NCI-H2196 treated with DMSO at 0.1 percent for 48 hours (cell line): ENCODE data around the gene STXBP6.

Source experiments
- DNase-seq: peaks from one replicate; lab custom pipeline; 2025; ENCODE audit not compliant: unreplicated experiment; lab: John Stamatoyannopoulos, UW

Gene STXBP6

DNA sequence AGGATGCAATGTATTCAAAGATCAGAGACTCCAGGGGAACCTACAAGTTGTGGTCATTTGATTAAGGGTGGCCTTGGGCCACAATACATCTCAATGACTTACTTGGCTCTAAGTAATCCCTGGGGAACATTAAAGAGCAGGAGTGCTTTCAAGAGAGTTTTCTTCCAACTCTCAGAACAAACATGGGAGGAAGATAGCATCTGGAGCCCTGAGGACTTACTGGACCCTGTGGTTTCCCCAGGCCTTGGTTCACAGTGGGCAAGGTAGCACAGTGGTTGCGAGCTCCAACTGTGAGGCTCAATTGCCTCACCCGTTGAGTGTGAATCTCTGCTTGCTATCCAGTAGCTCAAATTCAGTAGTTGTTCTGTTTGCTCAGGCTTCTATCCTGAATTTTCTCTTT, 32.4 kb downstream of the STXBP6 start:
- DNase-seq: no peak

DNA sequence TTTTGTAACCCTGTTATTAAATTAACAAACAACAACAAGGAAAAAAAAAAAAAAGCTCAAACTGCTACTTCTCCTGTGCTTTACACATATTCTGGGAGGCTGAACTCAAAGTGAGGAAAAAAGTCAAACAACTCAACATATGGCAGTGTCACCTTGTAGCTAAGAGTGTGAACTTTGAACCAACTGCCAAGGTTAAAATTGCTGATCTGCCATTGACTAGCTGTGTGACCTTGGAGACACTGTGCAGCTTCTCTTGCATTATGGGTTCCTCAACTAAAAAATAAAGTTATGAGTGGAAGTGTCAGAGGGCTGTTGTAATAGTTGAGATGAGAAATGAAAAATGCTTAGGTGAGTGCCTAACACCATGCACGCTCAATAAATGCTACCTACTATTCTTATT, 34.2 kb downstream of the STXBP6 start:
- DNase-seq: no peak

DNA sequence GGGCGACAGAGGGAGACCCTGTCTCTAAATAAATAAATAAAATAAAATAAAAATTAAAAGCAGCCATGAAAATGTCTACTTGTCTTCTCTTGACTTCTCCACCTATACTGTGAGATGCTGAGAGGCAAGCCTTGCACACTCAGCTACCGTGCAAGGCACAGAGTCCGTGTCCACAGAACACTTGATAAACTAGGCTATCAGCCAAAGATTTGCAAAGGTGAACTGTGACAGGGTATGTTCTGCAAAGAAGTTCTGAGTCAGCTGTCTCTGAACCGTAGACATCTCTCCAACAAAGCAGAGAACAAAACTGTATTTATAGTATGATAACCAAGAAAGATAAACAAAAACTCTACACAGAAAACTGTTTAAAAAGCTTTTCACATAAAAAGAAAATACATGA, 35.5 kb downstream of the STXBP6 start:
- no peak for DNase-seq

DNA sequence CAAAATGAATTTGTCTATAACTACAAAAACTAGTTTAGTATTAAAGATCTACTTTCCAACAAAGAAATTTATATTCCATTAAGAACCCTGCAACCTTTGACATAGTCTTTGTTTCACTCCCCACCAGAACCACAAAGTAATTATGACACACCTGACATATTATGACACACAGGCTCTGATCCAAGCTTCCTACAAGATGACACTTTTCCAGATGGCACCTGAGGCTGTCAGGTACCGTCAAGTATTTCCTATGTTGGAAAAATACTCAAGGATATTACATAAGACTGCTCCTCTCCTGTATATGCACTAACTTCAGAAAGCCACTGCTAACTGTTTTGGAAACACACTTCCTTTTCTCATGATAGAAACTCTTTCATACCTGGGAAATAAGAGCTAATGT, 38.9 kb downstream of the STXBP6 start:
- no peak for DNase-seq

DNA sequence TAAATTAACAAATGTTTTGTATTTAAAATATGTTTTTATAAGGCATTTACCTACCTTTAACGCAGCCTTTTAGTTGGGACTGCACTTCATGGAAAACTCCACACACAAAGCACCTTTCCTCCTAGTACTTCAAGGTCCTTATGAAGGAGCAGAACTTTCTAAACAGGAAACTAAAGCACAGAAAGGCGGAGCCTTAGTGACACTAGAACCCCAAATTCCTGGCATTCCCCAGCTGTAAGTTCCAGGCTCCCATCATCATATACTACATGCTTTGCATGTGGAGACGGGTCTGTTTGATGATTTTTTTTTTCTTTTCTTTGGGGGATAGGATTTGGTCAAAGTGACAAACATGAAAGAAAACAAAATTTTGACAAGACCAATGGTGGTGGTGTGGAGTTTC, 39.5 kb downstream of the STXBP6 start:
- DNase-seq: no peak

DNA sequence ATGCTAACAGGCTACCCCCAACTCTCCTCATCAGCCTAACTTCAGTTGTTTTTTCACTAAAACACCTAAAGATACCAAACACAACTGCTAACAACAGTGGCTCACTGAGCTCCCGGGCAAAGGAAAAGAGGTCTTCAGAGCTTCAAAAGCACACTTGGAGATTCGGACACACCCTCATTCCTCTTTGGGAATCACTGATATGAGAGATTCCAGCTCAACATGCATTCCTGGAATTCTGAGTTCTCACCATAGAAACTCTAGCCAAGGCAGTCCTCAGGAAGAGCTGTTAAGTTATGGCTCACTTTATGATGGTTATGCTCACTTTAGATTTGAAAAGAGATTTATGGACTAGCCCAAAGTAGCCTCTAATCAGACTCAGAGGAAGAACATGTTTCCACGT, 40.1 kb downstream of the STXBP6 start:
- DNase-seq: no peak

DNA sequence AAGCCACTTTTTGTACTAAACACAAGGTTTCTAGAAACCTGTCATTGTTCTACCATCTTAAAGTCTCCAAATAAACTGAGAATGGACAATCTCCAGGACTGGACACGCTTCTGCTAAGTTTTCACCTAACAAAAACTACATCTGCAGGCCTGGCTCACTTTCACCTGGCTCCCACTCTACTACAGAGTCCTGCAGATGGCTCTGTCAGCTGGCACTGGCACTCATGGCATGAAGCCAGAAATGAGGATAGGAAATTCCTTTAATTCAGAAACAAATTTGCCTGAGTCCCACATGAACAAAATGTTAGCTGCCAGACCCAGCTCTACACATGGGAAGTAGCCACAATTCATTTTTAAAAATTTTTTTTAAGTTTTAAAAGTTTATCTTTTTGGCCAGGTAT, 42.1 kb downstream of the STXBP6 start:
- no peak for DNase-seq

DNA sequence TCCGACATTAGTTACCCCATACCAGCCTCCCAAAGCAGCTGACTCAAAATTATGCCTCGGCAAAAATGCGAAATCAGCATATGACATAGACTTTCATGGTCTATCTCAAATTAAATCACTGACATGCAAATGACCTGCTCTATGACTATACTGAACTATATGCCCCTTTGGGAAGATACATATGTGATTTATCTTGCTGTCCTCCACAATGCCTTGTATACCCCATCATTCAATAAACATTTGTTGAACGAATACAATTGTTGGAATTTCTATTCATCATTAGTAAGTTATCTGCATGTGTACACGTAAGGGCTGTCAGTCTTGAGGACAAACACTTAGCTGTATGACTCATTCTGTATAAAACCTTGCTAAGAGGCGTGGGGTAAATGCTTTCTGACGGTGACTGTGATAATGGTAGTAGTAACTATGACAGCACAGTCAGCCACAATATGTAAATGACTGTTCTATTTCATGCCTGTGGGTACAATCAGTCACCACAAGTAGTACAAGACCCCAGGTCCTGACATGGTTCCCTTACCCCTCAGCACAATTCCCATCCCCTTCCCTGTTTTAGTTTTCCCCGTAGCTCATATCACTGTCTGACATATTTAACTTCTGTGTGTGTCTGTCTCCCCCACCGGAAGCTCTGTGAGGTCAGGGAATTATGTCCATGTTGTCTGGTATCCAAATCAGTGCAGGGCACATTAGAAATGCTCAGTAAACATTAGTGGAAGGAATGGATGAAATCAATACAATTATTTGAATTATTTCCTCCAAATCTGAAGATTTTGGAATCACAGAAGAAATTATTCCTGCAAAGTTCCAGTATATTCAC, 42.8 kb downstream of the STXBP6 start:
- no peak for DNase-seq

DNA sequence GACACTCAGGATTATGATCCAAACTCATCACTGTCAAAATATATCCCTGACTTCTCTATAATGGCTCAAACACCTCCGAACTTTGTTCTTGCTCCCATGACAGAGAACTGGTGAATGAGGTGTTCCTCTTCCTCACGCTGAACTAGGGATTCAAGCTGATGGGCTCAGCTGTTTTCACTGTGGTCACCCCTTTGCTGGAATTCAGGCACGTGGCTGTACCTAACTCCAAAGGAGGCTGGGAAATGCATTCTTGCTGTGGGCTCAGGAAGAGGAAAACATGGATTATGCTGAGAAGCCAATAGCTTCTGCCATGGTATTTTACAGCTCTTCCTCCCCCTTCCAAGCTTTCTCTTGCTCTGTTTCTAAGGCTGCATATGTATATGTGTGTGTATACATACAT, 43.9 kb downstream of the STXBP6 start:
- DNase-seq: no peak

DNA sequence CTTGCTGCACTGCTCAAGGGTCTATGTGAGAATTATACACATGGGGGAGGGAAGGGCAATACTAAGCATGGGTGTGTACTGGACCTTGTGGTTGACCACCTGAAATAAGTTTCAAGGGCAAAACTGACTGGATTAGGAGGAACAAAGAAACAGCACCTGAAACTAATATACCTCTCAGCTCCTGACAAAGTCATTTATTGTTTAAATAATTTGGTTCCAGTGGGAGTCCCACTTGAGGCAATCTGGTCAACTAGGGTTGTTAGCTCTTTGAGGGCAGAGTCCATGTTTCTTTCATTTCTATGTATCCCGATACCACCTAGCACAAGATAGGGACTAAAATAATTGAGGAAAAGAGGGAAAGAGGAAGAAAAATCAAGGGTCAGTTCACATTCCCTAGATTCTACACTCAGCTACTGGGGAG, 45.5 kb downstream of the STXBP6 start:
- no peak for DNase-seq

DNA sequence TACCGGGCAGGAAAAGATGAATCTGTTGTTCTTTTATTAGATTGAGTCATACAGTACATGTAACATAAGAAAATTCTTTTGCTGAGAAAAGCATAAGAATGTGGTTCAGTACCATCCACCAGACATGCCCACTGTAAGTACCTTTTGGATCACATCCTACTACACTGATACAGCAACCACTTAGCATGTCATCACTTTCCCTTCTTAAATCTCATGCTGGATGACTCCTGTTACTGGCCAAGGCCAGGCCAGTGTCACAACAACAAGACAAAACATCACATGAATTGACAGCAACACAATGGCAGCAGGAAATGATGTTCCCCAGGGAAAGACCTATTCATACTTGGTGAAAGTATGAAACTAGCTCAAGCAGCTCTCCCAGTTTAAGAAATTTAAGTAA, 46.4 kb downstream of the STXBP6 start:
- DNase-seq: no peak

DNA sequence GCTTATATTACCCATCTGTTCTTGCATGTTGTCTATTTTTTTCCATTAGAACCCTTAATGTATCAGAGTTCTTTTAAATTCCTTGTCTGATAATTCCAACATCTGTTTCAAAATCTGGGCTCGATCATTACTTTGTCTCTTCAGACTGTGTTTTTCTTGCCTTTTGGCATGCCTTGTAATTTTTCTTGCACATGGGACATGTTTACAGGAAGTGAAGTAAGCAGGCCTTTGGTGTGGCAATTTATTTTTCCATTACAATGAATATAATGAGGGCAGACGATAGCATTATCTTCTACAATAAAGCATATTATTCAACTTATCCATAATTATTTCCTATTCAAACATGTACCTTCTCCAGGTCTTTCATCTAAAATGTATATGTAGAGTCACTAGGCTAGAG, 48.3 kb downstream of the STXBP6 start:
- no peak for DNase-seq

DNA sequence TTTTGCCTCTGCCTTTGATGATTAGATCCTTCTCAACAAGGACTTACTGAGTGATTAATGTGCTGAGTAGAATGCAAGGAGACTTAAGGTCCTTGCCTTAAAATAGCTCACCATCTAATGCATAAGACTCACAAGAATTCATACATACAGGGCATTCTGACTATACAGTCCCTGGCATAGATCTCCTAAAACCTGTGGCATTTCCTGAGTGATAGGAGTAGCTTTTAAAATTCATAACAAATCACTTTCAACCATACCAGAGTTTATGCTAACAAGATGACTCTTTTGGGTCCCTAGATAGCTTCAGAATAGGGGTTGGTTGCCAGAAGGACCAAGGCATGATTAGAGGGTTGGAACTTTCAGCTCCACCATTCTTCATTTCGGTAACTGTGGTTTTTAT, 48.8 kb downstream of the STXBP6 start:
- no peak for DNase-seq

DNA sequence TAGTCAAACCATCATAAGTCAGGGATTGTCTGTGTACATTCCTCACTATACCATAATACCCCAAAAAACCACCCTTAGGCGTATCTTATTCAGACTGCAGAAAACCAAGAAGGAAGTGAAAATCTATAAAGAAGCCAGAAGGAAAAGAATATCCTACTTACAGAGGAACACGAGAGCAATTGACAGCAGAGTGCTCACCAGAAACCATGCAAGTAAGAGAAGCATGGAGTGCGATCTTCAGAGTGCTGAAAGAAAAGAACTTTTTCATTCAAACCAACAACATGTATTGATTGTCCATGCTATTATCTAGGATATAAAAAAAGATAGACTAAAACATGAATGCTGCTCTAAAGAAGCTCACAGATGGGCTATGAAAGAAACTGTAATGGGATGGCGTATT, 50.8 kb downstream of the STXBP6 start:
- DNase-seq: no peak

DNA sequence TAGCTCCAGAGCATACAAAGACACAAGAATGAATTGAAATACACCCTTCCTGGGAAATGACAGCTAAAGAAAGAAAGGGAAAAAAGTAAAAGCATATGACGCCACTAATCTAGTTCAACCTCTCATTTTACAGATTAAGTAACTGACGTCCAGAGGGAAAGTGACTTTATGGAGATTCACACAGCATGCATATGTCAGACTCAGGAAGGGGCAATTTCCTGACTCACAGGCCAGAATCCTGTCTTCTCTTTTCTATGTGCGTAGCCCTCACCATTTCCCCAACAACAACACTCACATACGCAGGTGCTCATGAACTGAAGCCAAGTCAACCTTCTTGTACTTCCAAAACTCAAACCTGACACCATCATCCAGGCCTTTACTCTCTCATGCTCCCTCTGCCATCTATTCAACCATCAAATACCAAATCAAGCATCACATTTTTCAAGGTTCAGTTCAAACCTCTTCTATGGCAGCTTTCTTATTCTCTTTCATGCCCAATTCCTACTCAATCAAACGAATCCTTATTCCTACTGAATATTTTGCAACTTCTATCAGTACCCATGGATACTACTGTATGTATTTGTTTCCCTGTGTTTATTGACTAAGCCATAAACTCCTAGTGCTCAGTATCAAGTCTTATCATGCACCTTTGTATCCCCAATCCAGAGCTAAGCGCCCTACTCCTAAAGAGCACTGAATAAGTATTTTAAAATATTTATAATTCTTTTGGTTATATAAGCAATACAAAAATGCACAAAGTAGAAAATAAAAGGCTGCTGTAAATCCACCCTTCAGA, 52.8 kb downstream of the STXBP6 start:
- no peak for DNase-seq

DNA sequence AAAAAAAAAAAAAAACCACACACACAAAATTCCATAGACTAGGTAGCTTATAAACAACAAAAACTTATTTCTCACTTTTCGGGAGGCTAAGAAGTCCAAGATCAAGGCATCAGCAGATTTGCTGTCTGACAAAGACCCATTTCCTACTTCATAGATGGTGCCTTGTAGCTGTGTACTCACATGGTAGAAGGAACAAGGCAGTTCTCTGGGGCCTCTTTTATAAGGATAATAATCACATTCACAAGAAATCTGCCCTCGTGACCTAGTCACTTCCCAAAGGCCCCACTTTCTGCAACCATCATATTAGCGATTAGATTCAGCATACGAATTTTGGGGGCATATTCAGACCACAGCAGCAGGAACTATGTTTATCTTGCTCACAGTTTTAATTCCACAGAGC, 54.9 kb downstream of the STXBP6 start:
- no peak for DNase-seq

DNA sequence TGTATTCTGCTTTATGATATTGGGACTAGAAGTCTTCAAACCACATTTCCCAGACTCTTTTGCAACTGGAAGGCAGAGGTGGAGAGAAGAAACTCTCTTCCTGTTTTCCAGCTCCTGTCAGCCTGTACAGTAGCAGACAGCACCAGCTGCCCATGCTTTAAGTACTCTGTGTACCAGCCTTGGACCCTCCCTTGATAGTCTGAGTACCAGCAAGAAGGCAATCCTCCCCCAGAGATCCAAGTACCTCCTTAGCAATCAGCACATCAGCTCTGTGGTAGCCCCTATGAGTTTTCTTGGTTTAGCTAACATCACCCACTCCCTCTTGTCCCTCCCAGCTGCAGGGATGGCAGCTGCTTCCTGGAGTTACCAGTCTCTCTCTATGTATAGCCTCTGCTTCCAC, 56.3 kb downstream of the STXBP6 start:
- no peak for DNase-seq

DNA sequence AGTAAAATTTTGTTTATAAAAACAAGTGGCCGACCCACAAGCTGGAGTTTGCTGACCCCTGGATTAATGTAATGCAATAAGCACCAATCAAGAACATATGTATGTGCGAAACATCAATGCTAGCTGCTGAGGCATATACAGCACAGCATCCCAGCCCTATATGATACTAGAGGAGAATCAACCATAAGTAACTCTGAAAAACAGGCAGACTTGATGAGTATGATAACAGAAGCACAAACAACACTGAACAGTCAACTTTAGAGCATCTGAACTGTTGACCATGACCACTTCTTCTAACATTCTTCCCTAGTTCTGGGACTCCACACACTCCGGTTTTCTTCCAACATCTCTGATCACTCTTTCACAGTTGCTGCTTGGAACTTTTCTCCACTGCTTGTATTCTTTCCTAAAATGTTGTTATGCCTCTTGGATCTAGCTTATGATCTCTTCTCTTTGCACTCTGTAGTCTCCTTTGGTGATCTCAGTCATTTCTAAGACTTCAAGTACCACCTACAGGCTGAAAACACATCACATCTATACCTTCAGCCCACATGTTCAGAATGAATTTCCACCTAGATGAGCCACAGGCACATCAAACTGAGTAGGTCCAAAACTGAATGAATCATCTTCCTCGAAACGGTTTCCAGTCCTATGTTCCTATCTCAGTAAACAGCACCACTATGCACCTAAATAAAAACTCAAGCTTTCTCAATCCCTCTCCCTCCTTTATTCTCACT, 57.2 kb downstream of the STXBP6 start:
- no peak for DNase-seq

DNA sequence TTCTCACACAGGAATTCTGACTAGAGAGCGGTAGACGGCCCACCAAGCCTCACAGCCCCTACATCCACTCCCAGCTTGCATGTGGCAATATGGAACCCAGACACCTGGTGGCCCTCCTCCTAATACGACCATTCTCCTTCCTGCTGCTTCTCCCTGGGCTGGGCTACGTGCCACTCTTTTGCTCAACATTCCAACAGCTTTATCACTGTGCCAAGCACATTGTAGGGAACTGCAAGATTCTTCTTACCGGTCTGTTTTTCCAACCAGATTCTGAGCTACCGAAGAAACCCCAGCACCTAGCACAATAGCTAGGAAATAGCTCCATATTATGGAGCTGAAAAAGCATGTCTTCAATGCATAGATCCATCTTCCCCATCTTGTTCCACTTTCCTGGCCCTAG, 58.1 kb downstream of the STXBP6 start:
- no peak for DNase-seq

DNA sequence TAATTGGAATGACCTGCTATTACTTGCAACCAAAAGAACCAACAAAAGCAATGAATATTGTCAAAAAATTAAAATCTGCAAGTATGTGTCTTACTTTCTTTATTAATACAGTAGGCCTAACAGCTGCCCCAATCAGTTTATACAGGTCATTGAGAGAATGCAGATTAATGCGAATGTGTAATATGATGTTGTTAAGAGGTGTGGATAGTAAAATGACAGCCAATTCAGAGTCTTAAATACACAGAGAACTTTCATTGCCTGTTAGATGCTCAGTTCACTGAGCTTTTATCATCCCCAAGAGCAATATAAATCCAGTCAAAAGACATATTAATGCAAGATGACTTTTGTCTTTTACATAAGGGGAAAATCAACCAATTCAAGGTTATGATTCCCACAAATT, 58.7 kb downstream of the STXBP6 start:
- no peak for DNase-seq

DNA sequence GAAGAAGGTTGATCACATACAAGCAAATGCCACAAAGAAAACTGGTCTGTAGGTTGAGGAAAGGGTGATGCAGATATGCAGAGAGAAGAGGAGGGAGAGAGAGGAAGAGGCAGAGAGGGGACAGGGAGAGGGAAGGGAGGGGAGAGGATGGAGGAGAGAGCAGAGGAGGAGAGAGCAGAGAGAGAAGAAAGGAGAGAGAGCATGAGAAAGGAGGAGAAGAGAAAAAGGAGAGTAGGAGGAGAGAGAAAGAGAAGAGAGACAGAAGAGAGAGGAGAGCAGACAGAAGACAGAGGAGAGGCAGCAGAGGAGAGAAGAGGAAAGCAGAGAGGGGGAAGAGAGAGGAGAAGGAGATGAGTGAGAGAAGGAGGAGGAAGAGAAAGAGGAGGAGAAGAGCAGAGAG, 59.2 kb downstream of the STXBP6 start:
- DNase-seq: no peak

DNA sequence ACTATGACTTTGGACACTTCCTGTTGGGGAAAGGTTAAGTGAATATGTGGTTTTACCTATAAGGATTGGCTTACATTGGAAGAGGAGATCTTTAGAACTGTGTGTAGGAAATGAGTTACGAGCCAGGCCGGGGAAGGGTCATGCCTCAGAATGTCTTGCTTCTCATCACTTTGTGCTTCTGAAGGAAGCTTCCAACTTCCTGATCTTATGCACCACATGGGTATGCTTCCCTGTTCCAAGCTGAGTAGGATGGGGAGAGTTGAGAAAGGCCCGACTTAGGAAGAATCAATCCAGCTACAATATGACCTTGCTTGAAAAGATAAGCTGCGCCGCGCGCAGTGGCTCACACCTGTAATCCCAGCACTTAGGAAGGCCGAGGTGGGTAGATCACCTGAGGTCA, 59.9 kb downstream of the STXBP6 start:
- DNase-seq: no peak
